Astrocyte of the hippocampus (primary cell): ENCODE results near the gene MYH7B.

Experiments
- DNase-seq: peaks from one replicate; pipeline ENCODE4 v3.0.0; 2011; ENCODE audit warnings: low read depth, low spot score

The MYH7B gene

GRCh38 chr20:34974246-34974645 lies 18.6 kb downstream of the MYH7B start:
- DNase-seq, result no peak

GRCh38 chr20:34976286-34976685 lies 20.6 kb downstream of the MYH7B start:
- no peak for DNase-seq

DNA sequence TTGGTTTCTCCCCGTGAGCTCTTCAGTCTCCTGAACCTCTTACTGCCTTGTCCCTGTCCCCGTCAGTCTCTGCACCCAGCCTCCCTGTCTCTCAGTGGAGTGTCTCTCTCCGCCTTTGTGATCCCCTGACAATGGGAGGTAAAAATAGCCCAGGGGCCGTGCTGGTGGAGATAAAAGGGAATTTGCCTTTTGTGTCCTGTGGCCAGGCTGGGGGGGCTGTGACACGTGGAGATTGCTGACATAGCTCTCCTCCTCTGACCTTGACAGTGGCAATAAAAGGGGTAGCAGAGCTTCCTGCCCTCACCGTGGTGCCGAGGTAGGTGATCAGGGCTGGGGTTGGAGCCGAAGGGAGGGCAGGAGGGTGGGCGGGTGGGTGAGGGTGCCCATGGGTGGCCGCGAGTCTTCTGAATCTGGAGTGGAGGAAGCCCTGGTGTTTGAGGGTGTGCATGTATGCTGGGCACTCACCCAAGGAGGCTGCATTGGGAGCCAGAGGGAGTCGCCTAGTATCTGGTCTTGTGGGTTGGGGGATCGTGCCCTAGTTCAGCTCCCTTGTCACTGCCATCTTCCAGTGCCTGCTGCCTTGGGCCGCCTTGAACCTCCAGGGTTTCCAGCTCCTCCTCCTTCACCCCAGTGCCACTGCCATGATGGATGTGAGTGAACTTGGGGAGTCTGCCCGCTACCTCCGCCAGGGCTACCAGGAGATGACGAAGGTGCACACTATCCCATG lies 21.9 kb downstream of the MYH7B start:
- no peak for DNase-seq

- no peak for DNase-seq
Measured at GRCh38 chr20:34978092-34978744, 22.6 kb downstream of the MYH7B start.

DNA sequence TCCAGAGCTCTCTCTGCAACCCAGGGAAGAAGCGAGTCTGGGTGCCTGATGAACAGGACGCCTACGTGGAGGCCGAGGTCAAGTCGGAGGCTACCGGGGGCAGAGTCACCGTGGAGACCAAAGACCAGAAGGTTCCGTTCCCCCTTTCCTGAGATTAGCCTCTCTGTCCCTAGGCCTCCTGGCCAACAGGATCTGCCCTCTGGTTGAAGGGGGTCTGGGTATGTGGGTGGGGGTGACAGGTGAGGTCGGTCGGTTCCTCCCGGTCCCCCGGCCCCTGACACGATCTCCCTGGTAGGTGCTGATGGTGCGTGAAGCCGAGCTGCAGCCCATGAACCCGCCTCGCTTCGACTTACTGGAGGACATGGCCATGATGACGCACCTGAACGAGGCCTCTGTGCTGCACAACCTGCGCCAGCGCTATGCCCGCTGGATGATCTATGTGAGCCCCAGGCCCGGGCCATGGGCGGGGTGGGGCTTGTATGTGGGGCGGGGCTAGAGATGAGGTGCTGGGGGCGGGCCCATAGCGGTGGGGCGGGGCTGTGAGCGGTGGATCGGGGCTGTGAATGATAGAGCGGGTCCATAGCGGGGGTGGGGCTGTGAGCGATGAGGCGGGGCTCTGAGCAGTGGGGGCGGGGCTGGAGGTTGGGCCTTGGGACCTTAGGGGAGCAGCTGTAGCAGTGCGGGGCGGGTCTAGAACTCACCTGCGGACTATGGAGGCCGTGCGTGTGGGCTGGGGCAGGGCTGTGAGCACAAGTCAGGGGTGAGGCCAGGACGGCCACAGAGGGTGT lies 23.9 kb downstream of the MYH7B start:
- no peak for DNase-seq

DNA sequence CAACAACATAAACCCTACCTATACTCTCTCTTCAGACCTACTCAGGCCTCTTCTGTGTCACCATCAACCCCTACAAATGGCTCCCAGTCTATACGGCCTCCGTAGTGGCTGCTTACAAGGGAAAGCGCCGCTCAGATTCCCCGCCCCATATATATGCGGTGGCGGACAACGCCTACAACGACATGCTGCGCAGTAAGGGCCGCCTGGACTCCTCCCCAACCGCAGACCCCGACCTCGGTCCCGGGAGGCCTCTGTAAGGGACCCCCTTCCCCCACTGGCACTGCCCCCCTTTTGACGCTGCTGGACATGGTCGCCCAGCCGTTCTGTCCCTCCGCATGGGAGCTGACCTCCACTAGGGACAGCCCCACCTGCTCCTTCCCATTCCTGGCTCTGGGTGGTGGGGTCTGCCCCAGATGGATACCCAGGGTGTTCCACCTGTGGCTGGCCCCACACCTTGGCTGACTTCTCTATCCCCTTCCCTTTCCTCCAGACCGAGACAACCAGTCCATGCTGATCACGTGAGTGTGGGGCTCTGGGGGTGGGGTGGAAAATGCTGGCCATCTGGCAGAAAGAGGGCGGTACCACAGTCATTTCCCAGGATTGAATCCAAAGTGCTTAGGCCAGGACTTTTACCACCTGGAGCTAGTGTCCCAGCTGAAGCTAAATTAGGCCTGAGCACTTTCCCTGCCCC lies 25.0 kb downstream of the MYH7B start:
- DNase-seq, result no peak

DNA sequence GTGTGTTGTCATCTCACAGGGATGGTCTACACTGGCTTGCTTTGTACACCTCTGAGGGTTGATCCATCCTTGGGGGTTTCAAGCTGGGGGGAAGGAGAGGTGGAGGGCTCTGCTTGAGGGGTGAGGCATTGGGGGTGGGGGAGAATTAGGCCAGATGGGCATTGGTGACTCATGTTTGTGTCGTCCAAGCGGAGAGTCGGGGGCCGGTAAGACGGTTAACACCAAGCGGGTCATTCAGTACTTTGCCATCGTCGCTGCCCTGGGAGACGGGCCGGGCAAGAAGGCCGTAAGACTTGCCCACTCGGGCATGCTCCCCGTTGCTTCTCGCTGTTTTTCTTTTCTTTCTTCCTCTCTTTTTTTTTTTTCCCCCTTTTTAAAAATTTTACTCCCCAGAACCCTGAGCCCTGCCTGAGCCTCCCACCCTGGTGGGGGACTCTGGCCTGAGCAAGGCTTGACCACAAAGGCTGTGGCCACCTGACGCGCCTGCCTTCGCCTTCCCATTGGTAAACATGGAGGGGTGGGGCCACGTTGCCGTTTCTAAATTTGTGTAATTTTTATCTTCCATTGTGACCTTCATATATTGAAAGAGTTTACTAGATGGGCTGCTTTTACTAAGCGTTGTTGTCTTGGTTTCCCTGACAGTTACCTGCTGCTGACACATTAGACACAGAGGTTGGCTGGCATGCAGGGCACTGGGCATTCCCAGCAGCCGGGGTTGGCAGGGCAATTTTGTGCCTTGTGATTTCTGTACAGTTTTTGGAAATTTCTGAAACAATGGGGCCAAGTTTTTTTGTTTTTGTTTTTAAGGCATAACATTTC lies 26.8 kb downstream of the MYH7B start:
- no peak for DNase-seq

DNA sequence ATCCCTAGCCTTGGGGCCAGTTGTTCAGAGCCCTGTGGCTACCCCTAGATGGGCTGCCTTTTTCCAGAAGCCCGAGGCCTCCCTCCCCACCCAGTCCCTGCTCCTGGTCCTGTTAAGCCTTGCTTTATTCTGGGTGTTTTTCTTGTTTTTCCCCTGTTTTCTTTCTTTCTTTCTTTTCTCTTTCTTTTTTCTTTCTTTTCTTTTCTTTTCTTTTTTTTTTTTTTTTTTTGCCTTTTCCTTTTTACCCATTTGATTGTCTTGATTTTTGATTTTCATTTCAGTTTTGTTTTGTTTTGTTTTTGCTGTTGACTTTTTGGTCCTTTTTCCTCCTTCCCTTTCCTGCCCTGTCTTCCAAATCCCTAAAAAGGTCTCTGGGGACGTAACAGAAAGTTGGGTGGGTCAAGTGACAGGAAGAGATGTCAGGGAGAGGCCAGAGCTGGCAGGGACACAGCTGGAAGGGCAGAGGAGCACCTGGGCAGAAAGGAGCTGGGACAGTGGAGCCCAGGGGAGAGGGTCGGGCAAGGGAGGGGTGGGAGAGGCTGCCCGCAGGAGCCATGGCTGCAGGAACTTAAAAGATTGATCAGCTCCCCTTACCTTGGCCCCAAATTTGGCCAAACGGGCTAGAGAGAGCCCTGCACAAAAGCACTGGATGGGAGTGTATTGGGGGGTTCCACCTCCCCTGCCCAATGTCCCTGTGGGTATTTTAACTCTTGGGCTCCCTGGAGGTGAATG lies 27.6 kb downstream of the MYH7B start:
- DNase-seq, result no peak

DNA sequence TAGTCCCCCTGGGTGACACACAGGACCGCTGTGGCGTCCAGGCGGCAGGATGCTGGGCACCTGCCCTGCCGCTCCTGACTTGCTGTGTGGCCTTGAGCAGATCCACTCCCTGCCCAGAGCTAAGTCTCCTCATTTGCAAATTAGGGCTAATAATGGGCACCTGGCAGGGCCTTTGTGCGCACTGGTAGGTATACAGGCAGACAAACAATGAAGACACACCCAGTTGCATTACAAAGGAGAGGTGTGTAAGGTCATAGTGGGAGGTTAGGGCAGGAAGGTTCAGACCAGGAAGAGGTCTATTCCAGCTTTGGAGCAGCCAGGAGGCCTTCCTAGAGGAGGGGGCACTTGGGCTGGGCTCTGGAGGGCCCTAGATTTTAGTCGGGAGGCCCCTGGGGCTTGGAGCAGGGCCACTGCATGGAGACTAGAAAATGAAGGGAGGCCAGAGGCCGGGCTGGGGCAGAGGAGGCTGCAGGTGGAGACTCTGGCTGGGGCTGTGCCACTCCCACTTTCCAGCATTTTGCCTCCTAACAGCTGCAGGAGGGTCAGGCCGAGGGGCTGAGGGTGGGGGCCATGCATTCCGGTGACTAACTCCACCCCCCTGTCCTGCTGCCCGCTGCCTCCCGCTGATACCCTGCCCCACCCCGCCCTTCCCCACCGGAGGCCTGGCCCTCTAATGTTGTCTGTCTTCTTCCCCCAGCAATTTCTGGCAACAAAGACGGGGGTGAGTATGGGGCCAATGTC lies 28.5 kb downstream of the MYH7B start:
- no peak for DNase-seq

GRCh38 chr20:34984756-34985261 lies 29.1 kb downstream of the MYH7B start:
- DNase-seq, result no peak

GRCh38 chr20:34985461-34986310 lies 30.0 kb downstream of the MYH7B start:
- DNase-seq, result no peak

- no peak for DNase-seq
Measured at GRCh38 chr20:34986311-34987287, 30.9 kb downstream of the MYH7B start.

DNA sequence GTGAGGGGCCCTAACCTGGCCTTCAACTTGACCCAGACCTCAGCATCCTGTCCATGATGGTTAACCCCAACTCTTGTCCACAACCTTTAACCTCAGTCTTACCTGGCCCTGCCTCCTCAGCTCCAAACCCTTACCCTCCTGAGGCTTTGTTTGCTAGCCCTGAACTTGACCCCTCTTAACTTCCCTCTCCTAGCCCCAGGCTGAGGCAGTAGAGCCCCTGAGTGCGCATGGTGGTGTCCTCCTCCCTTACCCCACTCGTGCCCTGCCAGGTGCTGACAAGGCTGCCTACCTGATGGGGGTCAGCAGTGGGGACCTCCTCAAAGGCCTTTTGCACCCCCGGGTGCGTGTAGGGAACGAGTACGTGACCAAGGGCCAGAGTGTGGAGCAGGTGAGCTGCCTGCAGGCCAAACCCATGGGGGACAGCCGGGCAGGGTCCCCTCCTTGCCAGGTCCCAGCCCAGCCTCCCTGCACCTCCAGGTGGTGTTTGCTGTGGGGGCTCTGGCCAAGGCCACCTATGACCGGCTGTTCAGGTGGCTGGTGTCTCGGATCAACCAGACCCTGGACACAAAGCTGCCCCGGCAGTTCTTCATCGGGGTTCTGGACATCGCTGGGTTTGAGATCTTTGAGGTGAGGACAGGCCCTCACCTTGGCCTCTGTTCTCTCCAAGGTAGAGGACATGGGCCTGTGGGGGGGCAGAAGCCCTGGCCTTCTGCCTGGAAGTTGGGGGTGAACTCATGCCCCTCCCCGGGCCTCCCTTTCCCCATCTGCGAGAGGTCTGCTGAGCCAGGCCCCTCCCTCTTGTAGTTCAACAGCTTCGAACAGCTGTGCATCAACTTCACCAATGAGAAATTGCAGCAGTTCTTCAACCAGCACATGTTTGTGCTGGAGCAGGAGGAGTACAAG lies 31.9 kb downstream of the MYH7B start:
- no peak for DNase-seq

DNA sequence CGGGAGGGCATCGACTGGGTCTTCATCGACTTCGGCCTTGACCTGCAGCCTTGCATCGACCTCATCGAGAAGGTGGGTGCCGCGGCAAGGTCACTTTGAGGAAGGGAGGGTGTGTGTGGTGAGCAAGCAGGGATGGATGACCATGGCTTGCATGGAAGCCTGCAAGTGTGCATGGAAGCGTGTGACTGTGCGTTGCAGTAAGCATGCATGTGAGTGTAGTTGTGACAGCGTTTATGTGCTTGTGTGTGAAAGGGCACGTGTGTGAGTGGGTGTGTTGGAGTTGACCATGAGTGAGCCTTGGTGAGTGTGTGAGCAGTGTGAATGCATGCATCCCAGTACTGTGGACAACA lies 32.5 kb downstream of the MYH7B start:
- no peak for DNase-seq

DNA sequence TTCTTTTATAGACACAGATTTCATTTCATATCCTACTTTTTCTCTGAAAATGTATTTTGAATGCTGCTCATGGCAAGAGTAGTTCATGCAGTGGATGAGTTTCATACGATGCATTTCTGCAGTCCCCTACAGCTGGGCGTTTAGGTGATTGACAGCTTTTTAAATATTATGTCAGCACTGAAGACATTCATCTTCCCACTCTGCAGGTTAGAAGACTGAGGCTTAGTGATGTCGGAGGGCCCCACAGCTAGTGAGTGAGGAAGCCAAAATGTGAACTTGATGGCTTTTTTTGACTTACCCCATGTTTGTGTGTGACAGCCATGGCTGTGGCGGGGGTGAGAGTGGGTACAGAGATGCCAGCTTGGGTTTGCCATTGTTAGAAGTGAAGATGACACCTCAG lies 33.5 kb downstream of the MYH7B start:
- DNase-seq, result no peak

DNA sequence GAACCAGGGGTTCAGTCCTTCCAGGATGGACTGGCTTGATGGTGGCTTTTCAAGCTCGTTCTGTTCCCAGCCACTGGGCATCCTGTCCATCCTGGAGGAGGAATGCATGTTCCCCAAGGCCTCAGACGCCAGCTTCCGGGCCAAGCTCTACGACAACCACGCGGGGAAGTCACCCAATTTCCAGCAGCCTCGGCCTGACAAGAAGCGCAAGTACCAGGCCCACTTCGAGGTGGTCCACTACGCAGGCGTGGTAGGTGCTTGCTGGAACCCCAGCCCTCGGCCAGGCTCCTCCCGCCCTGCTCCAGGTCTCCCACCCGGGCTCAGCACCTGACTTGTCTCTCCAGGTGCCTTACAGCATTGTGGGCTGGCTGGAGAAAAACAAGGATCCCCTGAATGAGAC lies 34.0 kb downstream of the MYH7B start:
- no peak for DNase-seq

- no peak for DNase-seq
Measured at GRCh38 chr20:34990231-34990630, 34.6 kb downstream of the MYH7B start.
